GM21717 (cell line): ENCODE data around the gene CBLN3.

Source experiments
- ATAC-seq: cut with Tn5 transposase; IDR thresholded peaks from one replicate; pipeline ENCODE4 v1.9.1; 2021; ENCODE audit warnings: mild to moderate bottlenecking, moderate library complexity; ENCODE audit not compliant: unreplicated experiment

The CBLN3 gene

GRCh38 chr14:24426912-24427536, 2.4 kb downstream of the CBLN3 start:
- ATAC-seq = no peak

GRCh38 chr14:24426150-24426911, 3.1 kb downstream of the CBLN3 start:
- no peak for ATAC-seq

GRCh38 chr14:24425704-24426103, 3.8 kb downstream of the CBLN3 start:
- no peak for ATAC-seq

GRCh38 chr14:24422694-24423601, 6.5 kb downstream of the CBLN3 start:
- ATAC-seq = no peak

- ATAC-seq = no peak
Observed at GRCh38 chr14:24422261-24422660, 7.2 kb downstream of the CBLN3 start.

GRCh38 chr14:24418492-24418873, 11.0 kb downstream of the CBLN3 start:
- no peak for ATAC-seq

- no peak for ATAC-seq
Observed at GRCh38 chr14:24417832-24418491, 11.5 kb downstream of the CBLN3 start.

- ATAC-seq = no peak
Observed at GRCh38 chr14:24416932-24417619, 12.4 kb downstream of the CBLN3 start.

- no peak for ATAC-seq
Observed at GRCh38 chr14:24416254-24416931, 13.1 kb downstream of the CBLN3 start.

- no peak for ATAC-seq
Observed at GRCh38 chr14:24415421-24416253, 13.8 kb downstream of the CBLN3 start.

- no peak for ATAC-seq
Observed at GRCh38 chr14:24414732-24415420, 14.6 kb downstream of the CBLN3 start.

- no peak for ATAC-seq
Observed at GRCh38 chr14:24414077-24414476, 15.4 kb downstream of the CBLN3 start.

- no peak for ATAC-seq
Observed at GRCh38 chr14:24411443-24412389, 17.8 kb downstream of the CBLN3 start.

GRCh38 chr14:24409956-24410355, 19.5 kb downstream of the CBLN3 start:
- no peak for ATAC-seq

- ATAC-seq = no peak
Observed at GRCh38 chr14:24409192-24409591, 20.3 kb downstream of the CBLN3 start.

- no peak for ATAC-seq
Observed at GRCh38 chr14:24408764-24409163, 20.7 kb downstream of the CBLN3 start.

- no peak for ATAC-seq
Observed at GRCh38 chr14:24407608-24408325, 21.7 kb downstream of the CBLN3 start.
